GM12878 (cell line): ENCODE data around the gene NUAK1. TPM values are rescaled to one million over a fixed set of nuclear protein-coding genes. Genes with fewer than 3 reads are reported as not detected.

Experiments
- ATAC-seq: fragments of 200-7000 bp; cut with Tn5 transposase; 3 replicates; pipeline ENCODE4 v1.9.1; 2020; ENCODE audit warnings: mild to moderate bottlenecking, moderate library complexity
- BruUV-seq: library from RNA; stranded (reverse); fragments of 400-500 nt; replicated peaks from 2 replicates; lab custom pipeline; 2021; lab: Mats Ljungman, UMichigan
- CTCF ChIA-PET: fragments of 300-600 bp; sonication (Branson Sonifier 250); formaldehyde crosslinking; extraction: SDS; loops from one replicate; lab custom pipeline; 2021; ENCODE audit warnings: inconsistent platforms; lab: Yijun Ruan, JAX
- POLR2A ChIA-PET: fragments of 350-600 bp; formaldehyde crosslinking; extraction: SDS; loops from one replicate; lab custom pipeline; 2021; ENCODE audit warnings: inconsistent platforms; lab: Charles Lee
- RAD21 ChIA-PET: fragments of 300-600 bp; sonication (Branson Sonifier 250); formaldehyde crosslinking; loops from one replicate; lab custom pipeline; 2023; ENCODE audit warnings: antibody characterized with exemption; ENCODE audit not compliant: unreplicated experiment; lab: Charles Lee
- SMC1A ChIA-PET: fragments of 300-600 bp; sonication (Branson Sonifier 250); formaldehyde crosslinking; loops from one replicate; lab custom pipeline; 2023; ENCODE audit not compliant: unreplicated experiment, uncharacterized antibody; lab: Charles Lee
- DNase-seq: peaks from one replicate; pipeline ENCODE4 v3.0.0-alpha.2; 2011; ENCODE audit warnings: low read depth, low spot score
- FAIRE-seq: peaks from 3 replicates; lab custom pipeline; 2011; peaks lifted over from hg19 to GRCh38; lab: Jason Lieb, UNC
- H2AFZ ChIP-seq: 2 replicates; pipeline ENCODE4 v1.6.0; 2011; ENCODE audit warnings: low read depth, low read length, control low read depth; ENCODE audit not compliant: control insufficient read depth
- H3K27ac ChIP-seq: 2 replicates; pipeline ENCODE4 v1.5.1; 2011; ENCODE audit warnings: control low read depth; ENCODE audit not compliant: control insufficient read depth, insufficient read depth
- H3K27me3 ChIP-seq, 2 experiments: replicated peaks in 1 of 2; 2 replicates each; pipeline versions ENCODE4 v1.6.0 to v1.6.1; 2011; ENCODE audit warnings: low read length in 1 of 2; ENCODE audit not compliant: control insufficient read depth in 2 of 2, insufficient read depth in 2 of 2
- H3K36me3 ChIP-seq, 2 experiments: 2 replicates each; pipeline ENCODE4 v1.5.1; 2011; ENCODE audit warnings: low read length in 1 of 2; ENCODE audit not compliant: control insufficient read depth in 2 of 2, insufficient read depth in 2 of 2
- H3K4me1 ChIP-seq: 2 replicates; pipeline ENCODE4 v1.6.1; 2011; ENCODE audit warnings: mild to moderate bottlenecking, low read length, moderate library complexity, mixed read lengths; ENCODE audit not compliant: control insufficient read depth, insufficient read depth
- H3K4me2 ChIP-seq: 2 replicates; pipeline ENCODE4 v1.6.0; 2011; ENCODE audit warnings: control low read depth; ENCODE audit not compliant: control insufficient read depth, insufficient read depth
- H3K4me3 ChIP-seq: fragments of 200-600 bp; sonication (generic); 2 replicates; pipeline ENCODE4 v1.5.1; 2016
- H3K79me2 ChIP-seq: 2 replicates; pipeline ENCODE4 v1.6.0; 2011; ENCODE audit warnings: low read length; ENCODE audit not compliant: control insufficient read depth, insufficient read depth
- H3K9ac ChIP-seq: 2 replicates; pipeline ENCODE4 v1.8.0; 2011; ENCODE audit warnings: low read length, control low read depth, mixed read lengths; ENCODE audit not compliant: control insufficient read depth, insufficient read depth
- H3K9me3 ChIP-seq: replicated peaks from 3 replicates; pipeline ENCODE4 v1.5.1; 2011; ENCODE audit warnings: mild to moderate bottlenecking, low read length; ENCODE audit not compliant: control insufficient read depth, insufficient read depth
- H4K20me1 ChIP-seq: 2 replicates; pipeline ENCODE4 v1.6.0; 2011; ENCODE audit not compliant: control insufficient read depth, insufficient read depth
- CREM ChIP-seq: IDR thresholded peaks from 2 replicates; pipeline ENCODE4 v1.6.1; 2014; ENCODE audit warnings: antibody characterized with exemption, low read depth
- NFXL1 ChIP-seq: fragments of 450-650 bp; IDR thresholded peaks from 2 replicates; pipeline ENCODE4 v1.6.1; 2017; ENCODE audit warnings: antibody characterized with exemption, mild to moderate bottlenecking, borderline replicate concordance
- NRF1 ChIP-seq: conservative IDR thresholded peaks from 2 replicates; pipeline ENCODE4 v1.6.1; 2011; ENCODE audit warnings: mild to moderate bottlenecking, low read depth, low read length, improper control_type of control experiment
- SREBF2 ChIP-seq: IDR thresholded peaks from 2 replicates; pipeline ENCODE4 v1.6.1; 2012; ENCODE audit warnings: mild to moderate bottlenecking, low read length
- ZBED1 ChIP-seq: IDR thresholded peaks from 2 replicates; pipeline ENCODE4 v1.6.1; 2016; ENCODE audit warnings: borderline replicate concordance
- WGBS: methylation state at CpG from one replicate; pipeline ENCODE4 v1.1.6; 2016; ENCODE audit warnings: low lambda C conversion rate; ENCODE audit not compliant: insufficient replicate concordance, insufficient coverage; ENCODE audit errors: missing lambda C conversion rate; 5-methylcytosine and 5-hydroxymethylcytosine counted together
- in situ Hi-C: fragments of 300-500 bp; cut with MboI; formaldehyde crosslinking; loops from 9 replicates; pipeline ENCODE4 v1.14.3; 2018; ENCODE audit warnings: mixed read lengths
- intact Hi-C: fragments of 100-400 bp; cut with micrococcal nuclease; formaldehyde crosslinking; loops from one replicate; pipeline ENCODE4 v1.14.2; 2022; ENCODE audit not compliant: unreplicated experiment
- polyA plus RNA-seq, 11 experiments: library from polyadenylated mRNA; depleted of rRNA in 4 of 11; unstranded in 6 of 11; stranded (reverse) in 5 of 11; fragments of >200 nt; fragmentation: Nextera tagmentation in 4 of 11; fragmentation: Illumina TruSeq in 1 of 11; extraction: Ambion mirVana in 4 of 11; extraction: Trizol in 1 of 11; gene quantifications; 1 replicate in 1 of 11; 2 replicates in 10 of 11; pipeline versions ENCODE4 v1.2.1 to v1.2.3, GENCODE V29; 2011 to 2016; ENCODE audit warnings: inconsistent platforms in 2 of 11, missing spikeins in 2 of 11, low read depth in 1 of 11
- total RNA-seq, 4 experiments: library from RNA; depleted of rRNA in 3 of 4; stranded (reverse); fragments of >200 nt in 3 of 4; fragmentation: Illumina TruSeq in 1 of 4; extraction: Trizol in 1 of 4; gene quantifications; 2 replicates each; pipeline versions ENCODE4 v1.2.1 to v1.2.3, GENCODE V29; 2013 to 2021
- TF ChIP-seq, protein P1 (sequence below): fragments of 450-650 bp; IDR thresholded peaks from 2 replicates; pipeline ENCODE4 v1.6.1; 2017; ENCODE audit warnings: mild to moderate bottlenecking, moderate library complexity
- TF ChIP-seq, protein P2 (sequence below): fragments of 450-650 bp; IDR thresholded peaks from 2 replicates; pipeline ENCODE4 v1.6.1; 2017; ENCODE audit warnings: mild to moderate bottlenecking
- TF ChIP-seq, protein P3 (sequence below): fragments of 450-650 bp; formaldehyde crosslinking; IDR thresholded peaks from 2 replicates; pipeline ENCODE4 v1.4.0; 2022; ENCODE audit warnings: mild to moderate bottlenecking, moderate library complexity
- TF ChIP-seq, protein P4 (sequence below): fragments of 450-650 bp; formaldehyde crosslinking; IDR thresholded peaks from 2 replicates; pipeline ENCODE4 v1.4.0; 2020; ENCODE audit warnings: mild to moderate bottlenecking, moderate library complexity

The NUAK1 gene
- total and polyA plus RNA-seq, 10 of the 15 experiments (the other 5 are each of a cell fraction or from before 2014, with no cell fraction given) = 0.03 to 0.42 (median 0.08) TPM; not detected in 2

DNA sequence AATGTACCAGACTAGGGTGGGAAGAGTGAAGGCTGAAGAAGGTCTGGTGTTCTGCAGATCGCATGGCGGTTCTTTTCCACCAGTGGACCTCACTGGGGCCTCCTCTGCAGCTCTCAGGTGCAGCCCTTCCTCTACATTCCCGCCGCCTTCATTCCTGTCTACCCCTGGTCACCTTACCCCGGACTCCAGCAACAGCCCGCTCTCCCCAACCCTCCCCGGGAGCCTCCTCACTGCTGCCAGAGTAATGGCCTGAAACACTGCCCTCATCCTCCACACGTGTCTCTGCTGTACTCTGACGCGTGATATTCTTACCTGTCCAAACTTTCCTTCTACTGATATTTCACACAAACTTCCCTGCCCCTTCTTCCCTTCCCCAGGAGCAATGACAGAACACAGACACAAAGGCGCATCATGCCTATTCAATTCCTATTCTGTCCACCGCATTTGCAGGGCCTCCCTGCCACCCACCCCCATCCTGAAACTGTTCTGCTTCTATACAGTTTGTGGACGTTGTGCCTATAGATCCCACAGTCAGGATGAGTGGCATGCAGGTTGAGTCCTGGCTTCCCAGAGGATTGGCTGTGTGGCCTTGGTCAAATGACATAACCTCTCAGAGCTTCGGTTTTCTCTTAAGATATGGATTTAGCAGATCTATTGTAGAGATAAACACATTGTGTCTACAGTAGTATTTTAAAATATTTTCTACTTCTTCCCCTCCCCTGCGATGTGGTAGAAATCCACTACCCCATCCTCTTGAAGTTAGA lies 1.7 kb upstream of the NUAK1 start:
- Histone ChIP-seq H3K79me2 (no peaks in the 10 kb centered on the region), H3K27me3 (peaks cover 7 to 27% of the 10 kb centered on the region in 2 experiments), H3K4me1 (no peaks in the 10 kb centered on the region), H3K36me3 (no peaks in the 10 kb centered on the region), H3K9ac (no peak overlapping the region), H3K9me3 (no peaks in the 10 kb centered on the region; the same call in 2 of the 3 replicates), H3K4me3 (no peak overlapping the region), H3K27ac (no peak overlapping the region), H3K4me2 (no peak overlapping the region), H4K20me1 (no peaks in the 10 kb centered on the region; the same call in 1 of the 2 replicates), H2AFZ (no peak overlapping the region)
- ChIA-PET POLR2A (no interaction called here), SMC1A (no interaction called here), CTCF (no interaction called here), RAD21 (no interaction called here)
- no peak for ATAC-seq
- 66% methylated on average over 15 of the region's 15 CpGs for WGBS
- intact Hi-C loops (no loop called here), in situ Hi-C loops (no loop called here)
- no peak for FAIRE-seq
- no peak for TF ChIP-seq ZBED1
- TF ChIP-seq, protein P1, sequence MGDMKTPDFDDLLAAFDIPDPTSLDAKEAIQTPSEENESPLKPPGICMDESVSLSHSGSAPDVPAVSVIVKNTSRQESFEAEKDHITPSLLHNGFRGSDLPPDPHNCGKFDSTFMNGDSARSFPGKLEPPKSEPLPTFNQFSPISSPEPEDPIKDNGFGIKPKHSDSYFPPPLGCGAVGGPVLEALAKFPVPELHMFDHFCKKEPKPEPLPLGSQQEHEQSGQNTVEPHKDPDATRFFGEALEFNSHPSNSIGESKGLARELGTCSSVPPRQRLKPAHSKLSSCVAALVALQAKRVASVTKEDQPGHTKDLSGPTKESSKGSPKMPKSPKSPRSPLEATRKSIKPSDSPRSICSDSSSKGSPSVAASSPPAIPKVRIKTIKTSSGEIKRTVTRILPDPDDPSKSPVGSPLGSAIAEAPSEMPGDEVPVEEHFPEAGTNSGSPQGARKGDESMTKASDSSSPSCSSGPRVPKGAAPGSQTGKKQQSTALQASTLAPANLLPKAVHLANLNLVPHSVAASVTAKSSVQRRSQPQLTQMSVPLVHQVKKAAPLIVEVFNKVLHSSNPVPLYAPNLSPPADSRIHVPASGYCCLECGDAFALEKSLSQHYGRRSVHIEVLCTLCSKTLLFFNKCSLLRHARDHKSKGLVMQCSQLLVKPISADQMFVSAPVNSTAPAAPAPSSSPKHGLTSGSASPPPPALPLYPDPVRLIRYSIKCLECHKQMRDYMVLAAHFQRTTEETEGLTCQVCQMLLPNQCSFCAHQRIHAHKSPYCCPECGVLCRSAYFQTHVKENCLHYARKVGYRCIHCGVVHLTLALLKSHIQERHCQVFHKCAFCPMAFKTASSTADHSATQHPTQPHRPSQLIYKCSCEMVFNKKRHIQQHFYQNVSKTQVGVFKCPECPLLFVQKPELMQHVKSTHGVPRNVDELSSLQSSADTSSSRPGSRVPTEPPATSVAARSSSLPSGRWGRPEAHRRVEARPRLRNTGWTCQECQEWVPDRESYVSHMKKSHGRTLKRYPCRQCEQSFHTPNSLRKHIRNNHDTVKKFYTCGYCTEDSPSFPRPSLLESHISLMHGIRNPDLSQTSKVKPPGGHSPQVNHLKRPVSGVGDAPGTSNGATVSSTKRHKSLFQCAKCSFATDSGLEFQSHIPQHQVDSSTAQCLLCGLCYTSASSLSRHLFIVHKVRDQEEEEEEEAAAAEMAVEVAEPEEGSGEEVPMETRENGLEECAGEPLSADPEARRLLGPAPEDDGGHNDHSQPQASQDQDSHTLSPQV = no peak
- TF ChIP-seq, protein P2, sequence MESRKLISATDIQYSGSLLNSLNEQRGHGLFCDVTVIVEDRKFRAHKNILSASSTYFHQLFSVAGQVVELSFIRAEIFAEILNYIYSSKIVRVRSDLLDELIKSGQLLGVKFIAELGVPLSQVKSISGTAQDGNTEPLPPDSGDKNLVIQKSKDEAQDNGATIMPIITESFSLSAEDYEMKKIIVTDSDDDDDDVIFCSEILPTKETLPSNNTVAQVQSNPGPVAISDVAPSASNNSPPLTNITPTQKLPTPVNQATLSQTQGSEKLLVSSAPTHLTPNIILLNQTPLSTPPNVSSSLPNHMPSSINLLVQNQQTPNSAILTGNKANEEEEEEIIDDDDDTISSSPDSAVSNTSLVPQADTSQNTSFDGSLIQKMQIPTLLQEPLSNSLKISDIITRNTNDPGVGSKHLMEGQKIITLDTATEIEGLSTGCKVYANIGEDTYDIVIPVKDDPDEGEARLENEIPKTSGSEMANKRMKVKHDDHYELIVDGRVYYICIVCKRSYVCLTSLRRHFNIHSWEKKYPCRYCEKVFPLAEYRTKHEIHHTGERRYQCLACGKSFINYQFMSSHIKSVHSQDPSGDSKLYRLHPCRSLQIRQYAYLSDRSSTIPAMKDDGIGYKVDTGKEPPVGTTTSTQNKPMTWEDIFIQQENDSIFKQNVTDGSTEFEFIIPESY = no peak
- no peak for TF ChIP-seq SREBF2
- TF ChIP-seq, protein P3, sequence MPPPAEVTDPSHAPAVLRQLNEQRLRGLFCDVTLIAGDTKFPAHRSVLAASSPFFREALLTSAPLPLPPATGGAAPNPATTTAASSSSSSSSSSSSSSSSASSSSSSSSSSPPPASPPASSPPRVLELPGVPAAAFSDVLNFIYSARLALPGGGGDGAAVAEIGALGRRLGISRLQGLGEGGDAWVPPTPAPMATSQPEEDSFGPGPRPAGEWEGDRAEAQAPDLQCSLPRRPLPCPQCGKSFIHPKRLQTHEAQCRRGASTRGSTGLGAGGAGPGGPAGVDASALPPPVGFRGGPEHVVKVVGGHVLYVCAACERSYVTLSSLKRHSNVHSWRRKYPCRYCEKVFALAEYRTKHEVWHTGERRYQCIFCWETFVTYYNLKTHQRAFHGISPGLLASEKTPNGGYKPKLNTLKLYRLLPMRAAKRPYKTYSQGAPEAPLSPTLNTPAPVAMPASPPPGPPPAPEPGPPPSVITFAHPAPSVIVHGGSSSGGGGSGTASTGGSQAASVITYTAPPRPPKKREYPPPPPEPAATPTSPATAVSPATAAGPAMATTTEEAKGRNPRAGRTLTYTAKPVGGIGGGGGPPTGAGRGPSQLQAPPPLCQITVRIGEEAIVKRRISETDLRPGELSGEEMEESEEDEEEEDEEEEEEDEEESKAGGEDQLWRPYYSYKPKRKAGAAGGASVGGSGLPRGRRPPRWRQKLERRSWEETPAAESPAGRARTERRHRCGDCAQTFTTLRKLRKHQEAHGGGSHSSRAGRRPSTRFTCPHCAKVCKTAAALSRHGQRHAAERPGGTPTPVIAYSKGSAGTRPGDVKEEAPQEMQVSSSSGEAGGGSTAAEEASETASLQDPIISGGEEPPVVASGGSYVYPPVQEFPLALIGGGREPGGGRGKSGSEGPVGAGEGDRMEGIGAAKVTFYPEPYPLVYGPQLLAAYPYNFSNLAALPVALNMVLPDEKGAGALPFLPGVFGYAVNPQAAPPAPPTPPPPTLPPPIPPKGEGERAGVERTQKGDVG (CRISPR knock-in tag) = no peak
- no peak for TF ChIP-seq NRF1
- TF ChIP-seq CREM = no peak
- no peak for TF ChIP-seq NFXL1
- TF ChIP-seq, protein P4, sequence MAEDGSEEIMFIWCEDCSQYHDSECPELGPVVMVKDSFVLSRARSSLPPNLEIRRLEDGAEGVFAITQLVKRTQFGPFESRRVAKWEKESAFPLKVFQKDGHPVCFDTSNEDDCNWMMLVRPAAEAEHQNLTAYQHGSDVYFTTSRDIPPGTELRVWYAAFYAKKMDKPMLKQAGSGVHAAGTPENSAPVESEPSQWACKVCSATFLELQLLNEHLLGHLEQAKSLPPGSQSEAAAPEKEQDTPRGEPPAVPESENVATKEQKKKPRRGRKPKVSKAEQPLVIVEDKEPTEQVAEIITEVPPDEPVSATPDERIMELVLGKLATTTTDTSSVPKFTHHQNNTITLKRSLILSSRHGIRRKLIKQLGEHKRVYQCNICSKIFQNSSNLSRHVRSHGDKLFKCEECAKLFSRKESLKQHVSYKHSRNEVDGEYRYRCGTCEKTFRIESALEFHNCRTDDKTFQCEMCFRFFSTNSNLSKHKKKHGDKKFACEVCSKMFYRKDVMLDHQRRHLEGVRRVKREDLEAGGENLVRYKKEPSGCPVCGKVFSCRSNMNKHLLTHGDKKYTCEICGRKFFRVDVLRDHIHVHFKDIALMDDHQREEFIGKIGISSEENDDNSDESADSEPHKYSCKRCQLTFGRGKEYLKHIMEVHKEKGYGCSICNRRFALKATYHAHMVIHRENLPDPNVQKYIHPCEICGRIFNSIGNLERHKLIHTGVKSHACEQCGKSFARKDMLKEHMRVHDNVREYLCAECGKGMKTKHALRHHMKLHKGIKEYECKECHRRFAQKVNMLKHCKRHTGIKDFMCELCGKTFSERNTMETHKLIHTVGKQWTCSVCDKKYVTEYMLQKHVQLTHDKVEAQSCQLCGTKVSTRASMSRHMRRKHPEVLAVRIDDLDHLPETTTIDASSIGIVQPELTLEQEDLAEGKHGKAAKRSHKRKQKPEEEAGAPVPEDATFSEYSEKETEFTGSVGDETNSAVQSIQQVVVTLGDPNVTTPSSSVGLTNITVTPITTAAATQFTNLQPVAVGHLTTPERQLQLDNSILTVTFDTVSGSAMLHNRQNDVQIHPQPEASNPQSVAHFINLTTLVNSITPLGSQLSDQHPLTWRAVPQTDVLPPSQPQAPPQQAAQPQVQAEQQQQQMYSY (CRISPR knock-in tag) = no peak
- DNase-seq = no peak
- no TSS peak for BruUV-seq
